ENCODE results near the gene ACAD8. TPM values are rescaled to one million over a fixed set of nuclear protein-coding genes. Genes with fewer than 3 reads are reported as not detected.
"Not testable (repeated sequence)": the region's sequence is repeated elsewhere in the genome, so short reads cannot be mapped to it uniquely, and the experiment has no call there.

Gene ACAD8
- total RNA-seq, 2 donors from 2014 or later = 19.2 to 25.2 TPM

GRCh38 chr11:134275188-134275533 is 21.8 kb downstream of the ACAD8 start:
- Mint-ChIP-seq H3K27ac (peak overlapping the region; percentile 88 to 97), H3K36me3 (peaks cover 11 to 20% of the 10 kb centered on the region in 2 donors), H3K9me3 (no peaks in the 10 kb centered on the region)
- DNase-seq (ENCODE audit: low spot score in 2 of 2) = no peak
- ATAC-seq = no peak

DNA sequence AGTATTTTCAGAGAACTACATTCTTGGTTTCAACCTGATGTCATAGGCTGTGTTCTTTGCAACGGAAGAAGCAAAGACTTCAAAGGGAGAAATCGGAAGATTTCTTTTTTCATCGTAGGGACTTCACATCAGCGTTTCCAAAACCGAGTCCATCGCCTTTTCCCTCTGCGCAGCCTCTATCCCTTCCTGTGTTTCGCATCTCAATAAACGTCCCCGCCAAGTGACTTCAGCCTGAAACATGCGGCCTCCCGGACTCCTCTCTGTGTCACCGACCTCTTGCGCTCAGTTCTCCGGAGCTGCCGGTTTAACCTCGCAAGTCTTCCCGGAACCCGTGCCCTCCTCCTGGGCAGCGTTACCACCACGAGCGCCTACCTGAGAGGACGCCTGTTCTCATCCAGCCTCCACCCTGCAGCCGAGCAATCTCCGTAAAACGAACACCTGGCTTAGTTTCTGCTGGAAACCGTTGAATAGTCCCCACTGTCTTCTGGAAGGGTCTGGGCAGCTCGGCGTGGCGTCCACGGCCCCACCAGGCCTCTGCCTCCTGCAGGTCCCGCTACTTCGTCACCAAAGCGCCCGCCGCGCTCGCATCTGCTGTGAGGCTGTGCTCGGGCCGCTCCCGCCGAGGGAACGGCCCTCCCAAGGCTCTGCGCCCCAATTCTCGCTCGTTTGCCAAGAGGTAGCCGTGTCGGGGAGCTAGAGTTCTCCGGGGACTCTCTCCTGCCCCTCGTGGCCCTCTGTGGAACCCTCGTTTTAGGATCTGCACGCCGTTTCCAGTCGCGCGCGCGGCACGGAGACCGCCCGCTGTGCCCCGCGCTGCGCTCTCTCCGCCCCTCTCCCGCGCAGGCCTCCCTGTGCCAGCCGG is 22.4 kb downstream of the ACAD8 start, which contains the start of gene GLB1L3:
GLB1L3 (plus strand) TSS at position 846 of the 862 bp plus-strand sequence. CDS start 362 bp downstream, outside the sequence.
- ATAC-seq (peak; percentile 83 to 88), DNase-seq (ENCODE audit: low spot score in 2 of 2) (peak; percentile 76 to 78)
- peaks cover 11 to 20% of the 10 kb centered on the region in 2 donors for H3K36me3 Mint-ChIP-seq
- H3K9me3 Mint-ChIP-seq = no peaks in the 10 kb centered on the region
- peak within 1 kb of the TSS; percentile 92 to 97 for H3K27ac Mint-ChIP-seq

GRCh38 chr11:134276396-134277182 is 23.2 kb downstream of the ACAD8 start:
- no peaks in the 10 kb centered on the region for H3K9me3 Mint-ChIP-seq
- peak overlapping the region in 1 of 2 donors; percentile 97 for H3K27ac Mint-ChIP-seq
- ATAC-seq (peak; percentile 15 to 19), DNase-seq (ENCODE audit: low spot score in 2 of 2) (no peak)
- peaks cover 11 to 20% of the 10 kb centered on the region in 2 donors for H3K36me3 Mint-ChIP-seq

- Mint-ChIP-seq H3K27ac (peak overlapping the region; percentile 78 to 92), H3K9me3 (no peaks in the 10 kb centered on the region), H3K36me3 (peaks cover 11 to 20% of the 10 kb centered on the region in 2 donors)
- ATAC-seq (no peak), DNase-seq (ENCODE audit: low spot score in 2 of 2) (no peak)
These were observed 24.0 kb downstream of the ACAD8 start for GRCh38 chr11:134277183-134278001.

DNA sequence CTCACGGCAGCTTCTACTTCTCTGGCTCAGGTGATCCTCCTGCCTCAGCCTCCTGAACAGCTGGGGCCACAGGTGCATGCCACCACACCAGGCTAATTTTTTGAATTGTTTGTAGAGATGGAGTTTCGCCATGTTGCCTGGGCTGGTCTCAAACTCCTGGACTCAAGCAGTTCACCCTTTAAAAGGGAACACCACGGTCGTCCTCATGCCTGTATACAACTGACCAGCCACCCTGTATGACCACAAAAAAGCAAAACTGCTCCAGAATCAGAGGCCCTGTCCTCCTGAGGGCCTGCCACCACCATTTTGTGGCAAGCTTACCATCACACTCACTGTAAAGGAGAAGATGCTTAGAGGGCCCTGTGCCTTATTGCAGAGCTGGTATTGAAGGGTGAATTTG is 25.0 kb downstream of the ACAD8 start:
- no peak overlapping the region for H3K27ac Mint-ChIP-seq
- H3K36me3 Mint-ChIP-seq = peaks cover 11 to 20% of the 10 kb centered on the region in 2 donors
- H3K9me3 Mint-ChIP-seq = no peaks in the 10 kb centered on the region
- ATAC-seq (no peak), DNase-seq (ENCODE audit: low spot score in 2 of 2) (no peak)

GRCh38 chr11:134281635-134282034 is 28.3 kb downstream of the ACAD8 start:
- H3K27ac Mint-ChIP-seq = not testable (repeated sequence)

GRCh38 chr11:134282121-134283045 is 29.0 kb downstream of the ACAD8 start:
- ATAC-seq (no peak), DNase-seq (ENCODE audit: low spot score in 2 of 2) (no peak)
- no peaks in the 10 kb centered on the region for H3K9me3 Mint-ChIP-seq
- H3K27ac Mint-ChIP-seq = peak overlapping the region in 1 of 2 donors; percentile 36
- H3K36me3 Mint-ChIP-seq = peaks cover under 1 to 25% of the 10 kb centered on the region in 2 donors

More at GRCh38 chr11:134281635-134282034, 28.3 kb downstream of the ACAD8 start:
- not testable (repeated sequence) for ATAC-seq; H3K9me3 Mint-ChIP-seq; DNase-seq (ENCODE audit: low spot score in 2 of 2)
- peaks cover 5 to 30% of the 10 kb centered on the region in 2 donors for H3K36me3 Mint-ChIP-seq

GRCh38 chr11:134283461-134284230 is 30.3 kb downstream of the ACAD8 start:
- DNase-seq (ENCODE audit: low spot score in 2 of 2) (no peak), ATAC-seq (no peak)
- H3K9me3 Mint-ChIP-seq = no peaks in the 10 kb centered on the region

DNA sequence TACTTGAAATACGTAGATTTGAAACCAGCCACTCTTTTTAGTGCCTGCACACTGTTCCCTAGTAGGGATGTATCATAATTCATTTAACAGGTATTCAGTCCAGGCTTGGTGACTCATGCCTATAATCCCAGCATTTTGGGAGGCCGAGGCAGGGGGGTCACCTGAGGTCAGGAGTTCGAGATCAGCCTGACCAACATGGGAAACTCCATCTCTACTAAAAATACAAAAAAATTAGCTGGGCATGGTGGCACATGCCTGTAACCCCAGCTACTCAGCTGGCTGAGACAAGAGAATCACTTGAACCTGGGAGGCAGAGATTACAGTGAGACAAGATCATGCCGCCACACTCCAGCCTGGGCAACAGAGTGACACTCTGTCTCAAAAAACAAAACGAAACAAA is 31.0 kb downstream of the ACAD8 start:
- not testable (repeated sequence) for DNase-seq (ENCODE audit: low spot score in 2 of 2); H3K9me3 Mint-ChIP-seq; ATAC-seq
- peaks cover 0 to 10% of the 10 kb centered on the region in 2 donors for H3K36me3 Mint-ChIP-seq
- H3K27ac Mint-ChIP-seq = peak overlapping the region in 1 of 2 donors; percentile 14

More at GRCh38 chr11:134283461-134284230, 30.3 kb downstream of the ACAD8 start:
- Mint-ChIP-seq H3K27ac (peak overlapping the region in 1 of 2 donors; percentile 14), H3K36me3 (peaks cover 0 to 13% of the 10 kb centered on the region in 2 donors)

DNA sequence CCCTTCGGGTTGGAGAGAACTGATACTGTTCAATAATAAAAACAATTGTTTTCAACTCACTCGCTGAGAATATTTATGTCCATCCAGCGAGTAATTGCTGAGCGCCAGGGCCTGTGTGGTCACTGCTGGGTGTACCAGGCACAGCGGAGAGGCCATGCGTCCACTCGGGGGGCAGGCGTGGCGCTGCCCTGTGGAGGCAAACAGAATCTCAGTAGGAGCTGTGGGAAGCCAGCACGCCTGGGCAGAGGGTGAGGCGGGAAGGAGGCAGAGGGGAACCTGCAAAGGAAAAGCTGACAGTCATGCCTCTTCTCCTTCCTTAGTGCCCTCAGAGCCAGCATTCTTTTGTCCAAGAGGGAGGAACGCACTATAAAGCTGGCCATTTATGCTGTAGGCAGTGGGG is 34.2 kb downstream of the ACAD8 start:
- ATAC-seq (no peak), DNase-seq (ENCODE audit: low spot score in 2 of 2) (no peak)
- Mint-ChIP-seq H3K27ac (no peak overlapping the region), H3K9me3 (no peaks in the 10 kb centered on the region), H3K36me3 (peaks cover 0 to 10% of the 10 kb centered on the region in 2 donors)

GRCh38 chr11:134288486-134288885 is 35.1 kb downstream of the ACAD8 start:
- peaks cover 0 to 10% of the 10 kb centered on the region in 2 donors for H3K36me3 Mint-ChIP-seq
- H3K27ac Mint-ChIP-seq = no peak overlapping the region
- H3K9me3 Mint-ChIP-seq = no peaks in the 10 kb centered on the region
- DNase-seq (ENCODE audit: low spot score in 2 of 2) = no peak
- ATAC-seq = no peak

DNA sequence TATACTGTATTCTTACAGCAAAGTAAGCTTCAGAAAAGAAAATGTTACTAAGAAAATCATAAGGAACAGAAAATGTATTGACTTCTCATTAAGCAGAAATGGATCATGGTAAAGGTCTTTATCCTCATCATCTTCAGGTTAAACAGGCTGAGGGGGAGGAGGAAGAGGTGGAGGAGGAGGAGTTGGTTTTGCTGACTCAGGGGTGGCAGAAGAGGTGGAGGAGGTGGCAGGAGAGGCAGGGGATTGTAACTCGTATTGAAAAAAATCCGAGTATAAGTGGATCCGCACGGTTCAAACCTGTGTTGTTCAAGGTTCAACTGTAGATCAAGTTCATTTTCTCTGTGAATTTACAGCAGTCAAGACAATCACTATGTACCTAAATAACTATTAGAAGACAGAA is 35.8 kb downstream of the ACAD8 start:
- DNase-seq (ENCODE audit: low spot score in 2 of 2) = no peak
- no peak for ATAC-seq
- no peaks in the 10 kb centered on the region for H3K9me3 Mint-ChIP-seq
- peaks cover 0 to 3% of the 10 kb centered on the region in 2 donors for H3K36me3 Mint-ChIP-seq
- H3K27ac Mint-ChIP-seq = peak overlapping the region in 1 of 2 donors; percentile 47

DNA sequence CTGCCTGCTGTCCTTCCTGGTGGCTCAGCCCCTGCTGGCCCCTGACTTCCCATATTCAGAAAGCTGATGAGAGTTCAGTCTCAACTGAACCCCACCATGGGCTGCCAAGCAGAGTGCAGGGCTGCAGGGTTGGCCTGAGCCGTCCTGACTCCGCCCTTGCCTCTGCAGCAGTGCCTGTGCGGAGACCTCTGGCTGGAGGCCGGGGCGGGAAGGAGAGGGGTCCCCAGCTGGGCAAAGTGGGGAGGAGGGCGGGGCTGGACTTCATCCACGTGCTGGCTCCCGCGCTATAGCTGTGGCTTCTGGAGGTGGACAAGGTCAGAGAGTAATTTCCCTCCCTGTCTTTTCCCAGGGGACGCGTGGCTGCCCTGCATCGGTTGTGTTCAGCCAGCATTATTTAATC is 36.4 kb downstream of the ACAD8 start:
- no peaks in the 10 kb centered on the region for H3K9me3 Mint-ChIP-seq
- DNase-seq (ENCODE audit: low spot score in 2 of 2) (no peak), ATAC-seq (no peak)
- no peak overlapping the region for H3K27ac Mint-ChIP-seq
- H3K36me3 Mint-ChIP-seq = no peaks in the 10 kb centered on the region

- no peak overlapping the region for H3K27ac Mint-ChIP-seq
- no peak for DNase-seq (ENCODE audit: low spot score in 2 of 2)
- ATAC-seq = no peak
- no peaks in the 10 kb centered on the region for H3K9me3 Mint-ChIP-seq
- no peaks in the 10 kb centered on the region for H3K36me3 Mint-ChIP-seq
These were observed 37.3 kb downstream of the ACAD8 start for GRCh38 chr11:134290646-134291045.

DNA sequence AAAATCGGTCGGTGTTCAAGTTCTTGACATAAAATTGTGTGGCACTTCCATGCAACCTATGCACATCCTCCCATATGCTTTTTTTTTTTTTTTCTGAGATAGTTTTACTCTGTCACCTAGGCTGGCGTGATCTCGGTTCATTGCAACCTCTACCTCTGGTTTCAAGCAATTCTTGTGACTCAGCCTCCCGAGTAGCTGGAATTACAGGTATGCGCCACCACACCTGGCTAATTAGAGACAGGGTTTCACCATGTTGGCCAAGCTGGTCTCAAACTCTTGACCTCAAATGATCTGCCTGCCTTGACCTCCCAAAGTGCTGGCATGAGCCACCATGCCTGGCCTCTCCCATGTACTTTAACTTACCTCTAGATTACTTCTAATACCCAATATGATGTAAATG is 37.8 kb downstream of the ACAD8 start:
- H3K27ac Mint-ChIP-seq = no peak overlapping the region

More for the DNA sequence above, 37.8 kb downstream of the ACAD8 start:
- no peaks in the 10 kb centered on the region for H3K36me3 Mint-ChIP-seq
- no peaks in the 10 kb centered on the region for H3K9me3 Mint-ChIP-seq
- ATAC-seq (no peak), DNase-seq (ENCODE audit: low spot score in 2 of 2) (no peak)
